ENCODE measurements around the gene CLC. TPM values are rescaled to one million over a fixed set of nuclear protein-coding genes. Genes with fewer than 3 reads are reported as not detected.
A peak's percentile ranks its signal among the peaks of the same experiment; 100 is the strongest.

CLC gene
- total and polyA plus RNA-seq, 11 donors, result 0.15 to 8.2 (median 1.2) TPM; not detected in 8

GRCh38 chr19:39708594-39708993 lies 29.2 kb downstream of the CLC start:
- Histone ChIP-seq H3K36me3 (no peaks in the 10 kb centered on the region), H3K27me3 (peaks cover 0 to 7% (median 0%) of the 10 kb centered on the region in 9 donors), H3K4me3 (no peak overlapping the region), H3K9me3 (peaks cover 0 to 4% (median 0%) of the 10 kb centered on the region in 12 donors), H3K27ac (no peak overlapping the region), H3K4me1 (no peaks in the 10 kb centered on the region)
- DNase-seq, result no peak
- intact Hi-C loops (cut with DNase I), result no loop called here
- 78 to 84% (median 84%) methylated on average over 6 of the region's 6 CpGs for WGBS, 4 donors
- TF ChIP-seq CTCF (IDR thresholded peaks at IDR 0.05) (no peak), POLR2A (IDR thresholded peaks at IDR 0.05) (no peak)
- no peak for ATAC-seq

- H3K27ac ChIP-seq, result no peak overlapping the region
- TF ChIP-seq CTCF (IDR thresholded peaks at IDR 0.05), result no peak
- no peak for TF ChIP-seq POLR2A (IDR thresholded peaks at IDR 0.05)
- peaks cover 0 to 13% (median 0%) of the 10 kb centered on the region in 9 donors for H3K27me3 ChIP-seq
- 48 to 64% (median 59%) methylated on average over 8 of the region's 8 CpGs for WGBS, 4 donors
- no peaks in the 10 kb centered on the region for H3K36me3 ChIP-seq
- DNase-seq (no peak), ATAC-seq (no peak)
- no peaks in the 10 kb centered on the region for H3K9me3 ChIP-seq
- no peak overlapping the region for H3K4me3 ChIP-seq
- no peaks in the 10 kb centered on the region for H3K4me1 ChIP-seq
- intact Hi-C loops (cut with DNase I), result no loop called here
Observed at GRCh38 chr19:39705578-39706188, 32.1 kb downstream of the CLC start.

- DNase-seq (no peak), ATAC-seq (peak in 1 of 4 donors; percentile 24)
- WGBS, 4 donors, result 43 to 51% (median 48%) methylated on average over 6 of the region's 6 CpGs
- H3K27me3 ChIP-seq, result peaks cover 0 to 18% (median 0%) of the 10 kb centered on the region in 9 donors
- no peaks in the 10 kb centered on the region for H3K9me3 ChIP-seq
- TF ChIP-seq CTCF (IDR thresholded peaks at IDR 0.05), result no peak
- no peak for TF ChIP-seq POLR2A (IDR thresholded peaks at IDR 0.05)
- intact Hi-C loops (cut with DNase I), result no loop called here
- no peaks in the 10 kb centered on the region for H3K36me3 ChIP-seq
- H3K27ac ChIP-seq, result no peak within 1 kb of the TSS
- no peaks in the 10 kb centered on the region for H3K4me1 ChIP-seq
- H3K4me3 ChIP-seq, result no peak within 1 kb of the TSS
Observed at GRCh38 chr19:39704181-39705044, 33.4 kb downstream of the CLC start, which contains the start of gene LGALS14. LGALS14 (plus strand) TSS chr19:39704481; CDS start chr19:39704529, 48 bp downstream.

GRCh38 chr19:39701291-39701690 lies 36.5 kb downstream of the CLC start:
- Histone ChIP-seq H3K27ac (no peak overlapping the region), H3K36me3 (no peaks in the 10 kb centered on the region), H3K4me3 (no peak overlapping the region), H3K9me3 (no peaks in the 10 kb centered on the region), H3K4me1 (no peaks in the 10 kb centered on the region), H3K27me3 (peaks cover 0 to 25% (median 5%) of the 10 kb centered on the region in 9 donors)
- TF ChIP-seq CTCF (IDR thresholded peaks at IDR 0.05), result no peak
- TF ChIP-seq POLR2A (IDR thresholded peaks at IDR 0.05), result no peak
- WGBS, 4 donors, result 59 to 65% (median 61%) methylated on average over 5 of the region's 5 CpGs
- intact Hi-C loops (cut with DNase I), result no loop called here
- DNase-seq (no peak), ATAC-seq (no peak)

All from heart left ventricle (tissue), 16 donors.